MCF 10A (cell line): ENCODE data around the gene ARHGAP15. TPM values are rescaled to one million over a fixed set of nuclear protein-coding genes. Genes with fewer than 3 reads are reported as not detected.

Source experiments
- BruUV-seq: library from RNA; stranded (reverse); fragments of 400-500 nt; replicated peaks from 2 replicates; lab custom pipeline; 2021; lab: Mats Ljungman, UMichigan
- CTCF ChIA-PET: fragments of 300-600 bp; sonication (Branson Sonifier 250); formaldehyde crosslinking; extraction: SDS; loops from one replicate; lab custom pipeline; 2021; ENCODE audit warnings: antibody characterized with exemption, inconsistent platforms; lab: Yijun Ruan, JAX
- POLR2A ChIA-PET: fragments of 300-600, 350-650 bp; sonication (Branson Sonifier 250); formaldehyde crosslinking; extraction: SDS; loops from one replicate; lab custom pipeline; 2020; ENCODE audit warnings: antibody characterized with exemption, inconsistent platforms; lab: Yijun Ruan, JAX
- DNase-seq: peaks from one replicate; pipeline ENCODE4 v3.0.0-alpha.2; 2018; ENCODE audit not compliant: unreplicated experiment
- H3K27ac Mint-ChIP-seq: one replicate; pipeline ENCODE4 v1.8.0; 2022; ENCODE audit warnings: mild to moderate bottlenecking, low read depth, mixed read lengths; ENCODE audit not compliant: unreplicated experiment
- H3K27me3 Mint-ChIP-seq: one replicate; pipeline ENCODE4 v1.8.0; 2022; ENCODE audit warnings: mixed read lengths; ENCODE audit not compliant: insufficient read depth, unreplicated experiment
- H3K36me3 Mint-ChIP-seq: one replicate; pipeline ENCODE4 v1.8.0; 2022; ENCODE audit warnings: mild to moderate bottlenecking, moderate library complexity, mixed read lengths; ENCODE audit not compliant: insufficient read depth, unreplicated experiment
- H3K4me1 Mint-ChIP-seq: one replicate; pipeline ENCODE4 v1.8.0; 2022; ENCODE audit warnings: mixed read lengths; ENCODE audit not compliant: insufficient read depth, unreplicated experiment
- H3K4me3 Mint-ChIP-seq: one replicate; pipeline ENCODE4 v1.8.0; 2022; ENCODE audit warnings: mild to moderate bottlenecking, moderate library complexity, mixed read lengths; ENCODE audit not compliant: unreplicated experiment
- H3K9me3 Mint-ChIP-seq: one replicate; pipeline ENCODE4 v1.8.0; 2022; ENCODE audit warnings: mixed read lengths; ENCODE audit not compliant: unreplicated experiment
- intact Hi-C: fragments of 100-400 bp; cut with micrococcal nuclease; formaldehyde crosslinking; loops from 2 replicates; pipeline ENCODE4 v1.14.1; 2022
- total RNA-seq: library from RNA; stranded (reverse); gene quantifications from 2 replicates; pipeline ENCODE4 v1.2.3, GENCODE V29; 2022
- TF ChIP-seq, protein P1 (sequence below): fragments of 200-600 bp; IDR thresholded peaks from one replicate; pipeline ENCODE4 v1.8.0; 2022; ENCODE audit warnings: antibody characterized with exemption, mild to moderate bottlenecking; ENCODE audit not compliant: unreplicated experiment

ARHGAP15 gene
- total RNA-seq, 1 experiment from 2014 or later = not detected

- Mint-ChIP-seq H3K36me3 (no peaks in the 10 kb centered on the region), H3K27me3 (no peaks in the 10 kb centered on the region), H3K27ac (no peak overlapping the region), H3K4me1 (no peaks in the 10 kb centered on the region), H3K4me3 (no peak overlapping the region), H3K9me3 (no peaks in the 10 kb centered on the region)
- DNase-seq = no peak
- TF ChIP-seq, protein P1, sequence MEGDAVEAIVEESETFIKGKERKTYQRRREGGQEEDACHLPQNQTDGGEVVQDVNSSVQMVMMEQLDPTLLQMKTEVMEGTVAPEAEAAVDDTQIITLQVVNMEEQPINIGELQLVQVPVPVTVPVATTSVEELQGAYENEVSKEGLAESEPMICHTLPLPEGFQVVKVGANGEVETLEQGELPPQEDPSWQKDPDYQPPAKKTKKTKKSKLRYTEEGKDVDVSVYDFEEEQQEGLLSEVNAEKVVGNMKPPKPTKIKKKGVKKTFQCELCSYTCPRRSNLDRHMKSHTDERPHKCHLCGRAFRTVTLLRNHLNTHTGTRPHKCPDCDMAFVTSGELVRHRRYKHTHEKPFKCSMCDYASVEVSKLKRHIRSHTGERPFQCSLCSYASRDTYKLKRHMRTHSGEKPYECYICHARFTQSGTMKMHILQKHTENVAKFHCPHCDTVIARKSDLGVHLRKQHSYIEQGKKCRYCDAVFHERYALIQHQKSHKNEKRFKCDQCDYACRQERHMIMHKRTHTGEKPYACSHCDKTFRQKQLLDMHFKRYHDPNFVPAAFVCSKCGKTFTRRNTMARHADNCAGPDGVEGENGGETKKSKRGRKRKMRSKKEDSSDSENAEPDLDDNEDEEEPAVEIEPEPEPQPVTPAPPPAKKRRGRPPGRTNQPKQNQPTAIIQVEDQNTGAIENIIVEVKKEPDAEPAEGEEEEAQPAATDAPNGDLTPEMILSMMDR = no peak
- POLR2A ChIA-PET = interaction anchor here (0.7 kb wide), 1 partner anchor 62 kb away, joined by 3 read pairs; no protein-coding TSS in a partner anchor
- intact Hi-C loops = no loop called here
- CTCF ChIA-PET = no interaction called here
- no TSS peak for BruUV-seq
Observed at GRCh38 chr2:143792602-143793001, 663.4 kb downstream of the ARHGAP15 start.

DNA sequence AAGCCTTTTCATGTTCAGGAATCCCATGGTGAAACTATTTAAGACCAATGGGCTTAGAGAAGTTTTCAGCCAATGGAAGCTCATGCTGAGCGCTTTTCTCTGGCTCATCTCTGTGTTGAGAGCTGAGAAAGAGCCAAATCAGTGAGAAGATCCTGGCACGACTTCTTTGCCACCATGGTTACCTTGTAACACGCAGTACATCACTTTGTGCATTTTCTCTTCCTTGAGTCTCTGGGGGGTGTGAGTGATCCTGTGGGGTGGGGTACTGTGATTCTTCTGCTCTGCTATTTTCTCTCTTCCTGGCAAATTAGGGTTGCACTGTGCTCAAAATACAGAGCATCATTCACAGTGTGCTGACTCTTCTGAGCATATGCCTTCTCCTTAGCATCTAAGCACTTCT, 664.2 kb downstream of the ARHGAP15 start:
- ChIA-PET CTCF (interaction anchor here (0.6 to 0.7 kb wide), 2 partner anchors 82 to 1098 kb away, joined by 3 to 4 read pairs; no protein-coding TSS in a partner anchor), POLR2A (no interaction called here)
- TF ChIP-seq, protein P1 = no peak
- Mint-ChIP-seq H3K27me3 (no peaks in the 10 kb centered on the region), H3K27ac (no peak overlapping the region), H3K4me1 (no peaks in the 10 kb centered on the region), H3K9me3 (no peaks in the 10 kb centered on the region), H3K36me3 (no peaks in the 10 kb centered on the region), H3K4me3 (no peak overlapping the region)
- intact Hi-C loops = no loop called here
- DNase-seq = no peak
- BruUV-seq = no TSS peak

GRCh38 chr2:143796051-143796450, 666.8 kb downstream of the ARHGAP15 start:
- no TSS peak for BruUV-seq
- CTCF ChIA-PET = interaction anchor here (0.6 kb wide), 1 partner anchor 737 kb away, joined by 8 read pairs; no protein-coding TSS in a partner anchor
- Mint-ChIP-seq H3K4me3 (no peak overlapping the region), H3K9me3 (no peaks in the 10 kb centered on the region), H3K36me3 (no peaks in the 10 kb centered on the region), H3K27me3 (no peaks in the 10 kb centered on the region), H3K4me1 (no peaks in the 10 kb centered on the region), H3K27ac (no peak overlapping the region)
- POLR2A ChIA-PET = no interaction called here
- intact Hi-C loops = no loop called here
- TF ChIP-seq, protein P1 = no peak
- no peak for DNase-seq

DNA sequence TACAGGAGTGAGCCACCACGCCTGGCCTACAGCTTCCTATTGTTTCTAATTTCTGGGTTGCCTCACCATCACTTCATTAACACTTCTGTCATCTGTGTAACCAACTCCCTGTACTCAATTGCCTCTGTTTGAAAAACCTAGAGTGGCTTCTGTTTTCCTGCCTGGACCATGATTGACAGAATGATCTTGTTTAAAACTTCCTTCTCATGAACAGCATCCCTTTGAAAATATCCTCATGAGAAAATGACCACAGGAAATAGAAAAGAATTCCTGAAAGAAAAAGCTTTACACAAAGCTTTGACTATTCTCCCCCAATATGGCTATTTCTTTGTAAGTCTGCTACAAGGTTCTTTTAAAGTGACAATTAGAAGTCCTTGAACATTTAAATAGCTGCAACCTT, 672.3 kb downstream of the ARHGAP15 start:
- H3K27me3 Mint-ChIP-seq = no peaks in the 10 kb centered on the region
- intact Hi-C loops = no loop called here
- CTCF ChIA-PET = interaction anchor here (0.6 kb wide), 1 partner anchor 8 kb away, joined by 3 read pairs; no protein-coding TSS in a partner anchor
- TF ChIP-seq, protein P1 = no peak
- no peaks in the 10 kb centered on the region for H3K36me3 Mint-ChIP-seq
- no TSS peak for BruUV-seq
- H3K4me3 Mint-ChIP-seq = no peak overlapping the region
- DNase-seq = no peak
- H3K4me1 Mint-ChIP-seq = no peaks in the 10 kb centered on the region
- no peak overlapping the region for H3K27ac Mint-ChIP-seq
- POLR2A ChIA-PET = no interaction called here
- no peaks in the 10 kb centered on the region for H3K9me3 Mint-ChIP-seq
